HepG2 (cell line): ENCODE measurements around the gene PIEZO2. TPM values are rescaled to one million over a fixed set of nuclear protein-coding genes. Genes with fewer than 3 reads are reported as not detected.

Experiments used
- ATAC-seq: fragments of 200-7000 bp; cut with Tn5 transposase; 3 replicates; pipeline ENCODE4 v1.9.1; 2020; ENCODE audit warnings: mild to moderate bottlenecking, moderate library complexity
- BruUV-seq: library from RNA; stranded (reverse); fragments of 400-500 nt; replicated peaks from 2 replicates; lab custom pipeline; 2021; lab: Mats Ljungman, UMichigan
- CTCF ChIA-PET: fragments of 300-600 bp; formaldehyde crosslinking; extraction: SDS; loops from one replicate; lab custom pipeline; 2021; ENCODE audit warnings: low total read pairs, inconsistent platforms, low intra/inter-chr PET ratio; lab: Yijun Ruan, JAX
- POLR2A ChIA-PET: fragments of 350-600 bp; sonication (Branson Sonifier 250); formaldehyde crosslinking; loops from one replicate; lab custom pipeline; 2020; ENCODE audit warnings: antibody characterized with exemption, inconsistent platforms; lab: Yijun Ruan, JAX
- DNase-seq: peaks from one replicate; pipeline ENCODE4 v3.0.0-alpha.2; 2015; ENCODE audit warnings: low spot score
- FAIRE-seq: peaks from 3 replicates; lab custom pipeline; 2011; peaks lifted over from hg19 to GRCh38; lab: Jason Lieb, UNC
- H2AFZ ChIP-seq: one replicate; pipeline ENCODE4 v1.6.1; 2011; ENCODE audit warnings: low read length, inconsistent platforms
- H3K27ac ChIP-seq: fragments of 300-600 bp; 3 replicates; pipeline ENCODE4 v1.8.0; 2011; ENCODE audit warnings: mixed run types, mild to moderate bottlenecking, mixed read lengths, low read length, inconsistent platforms; ENCODE audit not compliant: insufficient read depth; ENCODE audit errors: extremely low read length
- H3K27me3 ChIP-seq, 2 experiments: fragments of 200-600 bp in 1 of 2; 2 replicates in 1 of 2; 3 replicates in 1 of 2; pipeline versions ENCODE4 v1.6.0 to v1.8.0; 2011; ENCODE audit warnings: low read length in 2 of 2, mild to moderate bottlenecking in 2 of 2, moderate library complexity in 2 of 2, inconsistent platforms in 1 of 2; ENCODE audit not compliant: insufficient read depth in 2 of 2, control insufficient read depth in 1 of 2
- H3K36me3 ChIP-seq, 2 experiments: fragments of 200-600 bp in 1 of 2; replicated peaks in 1 of 2; 2 replicates in 1 of 2; 3 replicates in 1 of 2; pipeline versions ENCODE4 v1.5.1 to v1.8.0; 2011; ENCODE audit warnings: low read length in 2 of 2, inconsistent platforms in 1 of 2; ENCODE audit not compliant: insufficient read depth in 2 of 2, control insufficient read depth in 1 of 2
- H3K4me1 ChIP-seq: 2 replicates; pipeline ENCODE4 v1.5.1; 2012; ENCODE audit warnings: low read length, inconsistent platforms; ENCODE audit not compliant: insufficient read depth
- H3K4me2 ChIP-seq: 2 replicates; pipeline ENCODE4 v1.6.0; 2011; ENCODE audit warnings: low read depth, low read length, inconsistent platforms
- H3K4me3 ChIP-seq, 3 experiments: fragments of 200-600 bp in 1 of 3; sonication (generic), shearing (Covaris generic) in 1 of 3; replicated peaks in 1 of 3; 2 replicates each; pipeline ENCODE4 v1.5.1; 2011 to 2016; ENCODE audit warnings: low read length in 3 of 3, inconsistent platforms in 2 of 3, low read depth in 2 of 3, mild to moderate bottlenecking in 2 of 3, control low read depth in 1 of 3, mixed read lengths in 1 of 3; ENCODE audit not compliant: insufficient read depth in 1 of 3
- H3K79me2 ChIP-seq: one replicate; pipeline ENCODE4 v1.6.1; 2011; ENCODE audit warnings: low read length, inconsistent platforms; ENCODE audit not compliant: insufficient read depth
- H3K9ac ChIP-seq: 2 replicates; pipeline ENCODE4 v1.6.0; 2011; ENCODE audit warnings: mild to moderate bottlenecking, low read depth, low read length, inconsistent platforms; ENCODE audit not compliant: insufficient read depth
- H3K9me3 ChIP-seq: 2 replicates; pipeline ENCODE4 v1.5.1; 2012; ENCODE audit warnings: mild to moderate bottlenecking, low read length
- H4K20me1 ChIP-seq: 2 replicates; pipeline ENCODE4 v1.6.0; 2011; ENCODE audit warnings: inconsistent platforms, mild to moderate bottlenecking, low read length, moderate library complexity; ENCODE audit not compliant: insufficient read depth
- ELK4 ChIP-seq: sonication (generic); formaldehyde crosslinking; IDR thresholded peaks from 2 replicates; pipeline ENCODE4 v1.9.0; 2021; ENCODE audit warnings: missing genetic modification reagents, borderline replicate concordance
- ETS1 ChIP-seq: sonication (generic); formaldehyde crosslinking; IDR thresholded peaks from 2 replicates; pipeline ENCODE4 v1.4.0; 2020; ENCODE audit warnings: missing genetic modification reagents
- GZF1 ChIP-seq: sonication (generic); formaldehyde crosslinking; IDR thresholded peaks from 2 replicates; pipeline ENCODE4 v1.5.1; 2020; ENCODE audit warnings: mild to moderate bottlenecking, missing genetic modification reagents
- PRMT3 ChIP-seq: sonication (generic); formaldehyde crosslinking; IDR thresholded peaks from 2 replicates; pipeline ENCODE4 v1.8.1; 2022; ENCODE audit warnings: low read depth, mild to moderate bottlenecking, moderate library complexity, missing genetic modification reagents, borderline replicate concordance
- PTBP1 ChIP-seq: fragments of 200-400 bp; formaldehyde crosslinking; IDR thresholded peaks from 2 replicates; pipeline ENCODE4 v1.6.1; 2018; ENCODE audit warnings: low read length, low read depth; ENCODE audit not compliant: poor library complexity, severe bottlenecking
- SIX4 ChIP-seq: sonication (generic); formaldehyde crosslinking; IDR thresholded peaks from 2 replicates; pipeline ENCODE4 v1.4.0; 2020; ENCODE audit warnings: missing genetic modification reagents
- SUZ12 ChIP-seq: fragments of 150-350 bp; IDR thresholded peaks from 2 replicates; pipeline ENCODE4 v1.6.1; 2014; ENCODE audit warnings: low read depth, low read length
- ZNF138 ChIP-seq: sonication (generic); formaldehyde crosslinking; IDR thresholded peaks from 2 replicates; pipeline ENCODE4 v1.5.0; 2020; ENCODE audit warnings: mild to moderate bottlenecking, low read depth, missing genetic modification reagents
- ZNF207 ChIP-seq: fragments of 450-650 bp; IDR thresholded peaks from 2 replicates; pipeline ENCODE4 v1.6.1; 2016; ENCODE audit warnings: antibody characterized with exemption, borderline replicate concordance
- ZNF513 ChIP-seq: sonication (generic); formaldehyde crosslinking; conservative IDR thresholded peaks from 2 replicates; pipeline ENCODE4 v1.5.0; 2020; ENCODE audit warnings: missing genetic modification reagents
- ZNF639 ChIP-seq: conservative IDR thresholded peaks from 2 replicates; pipeline ENCODE4 v1.6.1; 2018; ENCODE audit warnings: missing genetic modification reagents
- WGBS: methylation state at CpG from one replicate; pipeline ENCODE4 v1.1.6; 2017; ENCODE audit warnings: low lambda C conversion rate; 5-methylcytosine and 5-hydroxymethylcytosine counted together
- in situ Hi-C: cut with HindIII; loops from 2 replicates; pipeline ENCODE4 v1.10.0; 2017; ENCODE audit warnings: low pct_unique_long_range_greater_than_20kb; ENCODE audit not compliant: extremely low pct_ligation_motif_present
- intact Hi-C: fragments of 100-400 bp; cut with micrococcal nuclease; formaldehyde crosslinking; loops from one replicate; pipeline ENCODE4 v1.10.0; 2022; ENCODE audit not compliant: unreplicated experiment
- polyA plus RNA-seq, 8 experiments: library from polyadenylated mRNA; depleted of rRNA in 3 of 8; stranded (reverse) in 7 of 8; unstranded in 1 of 8; fragments of >200 nt; fragmentation: Illumina TruSeq in 4 of 8; extraction: Trizol in 4 of 8; gene quantifications; 2 replicates each; pipeline versions ENCODE4 v1.2.1 to v1.2.3, GENCODE V29; 2011 to 2016; ENCODE audit warnings: low read depth in 4 of 8, missing spikeins in 1 of 8, mixed read lengths in 1 of 8; ENCODE audit not compliant: insufficient read depth in 1 of 8
- total RNA-seq, 5 experiments: library from RNA; depleted of rRNA; stranded (reverse); fragments of >200 nt; fragmentation: Illumina TruSeq; extraction: Trizol; gene quantifications; 2 replicates each; pipeline ENCODE4 v1.2.3, GENCODE V29; 2016; ENCODE audit warnings: low read depth in 1 of 5

The PIEZO2 gene
- total and polyA plus RNA-seq, 2 of the 13 experiments (the other 11 are each of a cell fraction or from before 2014, with no cell fraction given): 15.2 to 27.2 TPM

GRCh38 chr18:11051462-11051861, 97.9 kb downstream of the PIEZO2 start (continued):
- no peak for TF ChIP-seq PTBP1
- TF ChIP-seq ZNF207: no peak
- TF ChIP-seq ZNF513: no peak
- no peak for TF ChIP-seq PRMT3 (CRISPR knock-in tag)
- TF ChIP-seq ELK4 (CRISPR knock-in tag): no peak
- TF ChIP-seq ZNF138: no peak
- no peak for TF ChIP-seq ETS1 (CRISPR knock-in tag)

- ATAC-seq (no peak), FAIRE-seq (no peak), DNase-seq (no peak)
- Histone ChIP-seq H3K9me3 (no peaks in the 10 kb centered on the region), H3K4me3 (no peak overlapping the region), H3K4me1 (peaks cover 44% of the 10 kb centered on the region), H3K27ac (no peak overlapping the region), H3K4me2 (no peak overlapping the region), H3K9ac (no peak overlapping the region), H3K36me3 (no peaks in the 10 kb centered on the region; a peak in 1 of 5 replicates), H4K20me1 (no peaks in the 10 kb centered on the region), H3K27me3 (no peaks in the 10 kb centered on the region), H3K79me2 (no peaks in the 10 kb centered on the region), H2AFZ (no peak overlapping the region)
- no TSS peak for BruUV-seq
- in situ Hi-C loops (no loop called here), intact Hi-C loops (no loop called here)
- POLR2A ChIA-PET: interaction anchor here (1.8 kb wide), 1 partner anchor 9 kb away, joined by 3 read pairs; no protein-coding TSS in a partner anchor
- 94% methylated on average over 2 of the region's 2 CpGs for WGBS
- CTCF ChIA-PET: no interaction called here
- TF ChIP-seq SIX4 (CRISPR knock-in tag): no peak
- no peak for TF ChIP-seq GZF1 (CRISPR knock-in tag)
- TF ChIP-seq ZNF639 (CRISPR knock-in tag): no peak
- TF ChIP-seq SUZ12: no peak
Observed at GRCh38 chr18:11050966-11051365, 98.4 kb downstream of the PIEZO2 start.
